GM13977 (cell line): ENCODE data around the gene NMB.
"Not testable (repeated sequence)": the region's sequence is repeated elsewhere in the genome, so short reads cannot be mapped to it uniquely, and the experiment has no call there.

Experiments
- DNase-seq: peaks from one replicate; pipeline ENCODE4 v3.0.0; 2012; ENCODE audit warnings: low spot score
- CTCF ChIP-seq: IDR thresholded peaks from 2 replicates; pipeline ENCODE4 v1.5.1; 2012; ENCODE audit warnings: mild to moderate bottlenecking, control low read depth; ENCODE audit not compliant: insufficient read depth; ENCODE audit errors: extremely low read depth, missing control alignments
- in situ Hi-C: fragments of 300-500 bp; cut with MboI; formaldehyde crosslinking; loops from one replicate; pipeline ENCODE4 v1.12.0; 2022; ENCODE audit warnings: low sequenced_read_pairs, low pct_unique_long_range_greater_than_20kb, mixed read lengths, inconsistent platforms; ENCODE audit not compliant: unreplicated experiment

NMB gene

GRCh38 chr15:84690342-84690741 lies 32.3 kb upstream of the NMB start:
- TF ChIP-seq CTCF: no peak
- in situ Hi-C loops: no loop called here
- no peak for DNase-seq

- no peak for DNase-seq
- in situ Hi-C loops: no loop called here
- TF ChIP-seq CTCF: no peak
Measured at GRCh38 chr15:84689858-84690257, 31.9 kb upstream of the NMB start.

GRCh38 chr15:84686446-84686845 lies 28.4 kb upstream of the NMB start:
- DNase-seq, in situ Hi-C loops: not testable (repeated sequence)

- TF ChIP-seq CTCF: no peak
- no peak for DNase-seq
- in situ Hi-C loops: no loop called here
Measured at GRCh38 chr15:84685304-84685703, 27.3 kb upstream of the NMB start.

GRCh38 chr15:84684092-84684491 lies 26.1 kb upstream of the NMB start:
- TF ChIP-seq CTCF: no peak
- in situ Hi-C loops: no loop called here
- no peak for DNase-seq

- no peak for TF ChIP-seq CTCF
- DNase-seq: no peak
- in situ Hi-C loops: no loop called here
Measured at GRCh38 chr15:84681831-84682230, 23.8 kb upstream of the NMB start.

GRCh38 chr15:84671211-84671610 lies 13.2 kb upstream of the NMB start:
- in situ Hi-C loops: no loop called here
- no peak for DNase-seq
- no peak for TF ChIP-seq CTCF
